Cortex of kidney (tissue), 1 donor: Measurements from ENCODE around the gene PANK3.
"Not testable (repeated sequence)": the region's sequence is repeated elsewhere in the genome, so short reads cannot be mapped to it uniquely, and the experiment has no call there.

Experiments used
- DNase-seq: peaks from one replicate; lab custom pipeline; 2025; lab: John Stamatoyannopoulos, UW

PANK3 gene

GRCh38 chr5:168578538-168579487, at the start of gene PANK3:
Gene PANK3, minus strand, starts transcription at chr5:168579368. Its CDS starts 85 bp downstream, at chr5:168579283.
- peak; percentile 66 for DNase-seq

GRCh38 chr5:168624850-168625364, 45.7 kb upstream of the PANK3 start:
- DNase-seq: no peak

GRCh38 chr5:168620807-168621206, 41.6 kb upstream of the PANK3 start:
- no peak for DNase-seq

- DNase-seq: no peak
Measured at GRCh38 chr5:168614661-168615060, 35.5 kb upstream of the PANK3 start.

- no peak for DNase-seq
Measured at GRCh38 chr5:168613996-168614395, 34.8 kb upstream of the PANK3 start.

- DNase-seq: no peak
Measured at GRCh38 chr5:168613396-168613795, 34.2 kb upstream of the PANK3 start.

GRCh38 chr5:168612996-168613395, 33.8 kb upstream of the PANK3 start:
- no peak for DNase-seq

GRCh38 chr5:168612123-168612522, 33.0 kb upstream of the PANK3 start:
- DNase-seq: no peak

GRCh38 chr5:168611165-168611564, 32.0 kb upstream of the PANK3 start:
- DNase-seq: no peak

- no peak for DNase-seq
Measured at GRCh38 chr5:168609806-168610482, 30.8 kb upstream of the PANK3 start.

GRCh38 chr5:168608821-168609220, 29.7 kb upstream of the PANK3 start:
- no peak for DNase-seq

- DNase-seq: no peak
Measured at GRCh38 chr5:168608386-168608785, 29.2 kb upstream of the PANK3 start.

- DNase-seq: no peak
Measured at GRCh38 chr5:168607946-168608345, 28.8 kb upstream of the PANK3 start.

GRCh38 chr5:168606562-168606961, 27.4 kb upstream of the PANK3 start:
- DNase-seq: no peak

- no peak for DNase-seq
Measured at GRCh38 chr5:168604436-168604835, 25.3 kb upstream of the PANK3 start.

- no peak for DNase-seq
Measured at GRCh38 chr5:168603746-168604145, 24.6 kb upstream of the PANK3 start.

- DNase-seq: no peak
Measured at GRCh38 chr5:168602517-168602916, 23.3 kb upstream of the PANK3 start.

GRCh38 chr5:168601972-168602371, 22.8 kb upstream of the PANK3 start:
- DNase-seq: no peak

GRCh38 chr5:168600409-168600808, 21.2 kb upstream of the PANK3 start:
- DNase-seq: no peak

GRCh38 chr5:168599826-168600225, 20.7 kb upstream of the PANK3 start:
- no peak for DNase-seq

- DNase-seq: no peak
Measured at GRCh38 chr5:168598639-168599038, 19.5 kb upstream of the PANK3 start.

GRCh38 chr5:168596927-168597326, 17.8 kb upstream of the PANK3 start:
- DNase-seq: no peak

- DNase-seq: not testable (repeated sequence)
Measured at GRCh38 chr5:168596122-168596521, 17.0 kb upstream of the PANK3 start.
